Testis (tissue), 2 donors: ENCODE data around the gene GLIS1.

Experiments
- POLR2A ChIP-seq: fragments of 450-650 bp; IDR thresholded peaks from one replicate; pipeline ENCODE4 v1.6.1; 2017; ENCODE audit warnings: antibody characterized with exemption, mild to moderate bottlenecking, moderate library complexity
- TF ChIP-seq, protein P1 (sequence below), 3 experiments: fragments of 450-650 bp in 2 of 3; fragments of 200-600 bp in 1 of 3; sonication (generic) in 1 of 3; IDR thresholded peaks; one replicate each; pipeline ENCODE4 v1.5.1; 2016 to 2019; ENCODE audit warnings: antibody characterized with exemption in 3 of 3, mild to moderate bottlenecking in 2 of 3, moderate library complexity in 1 of 3

DNA sequence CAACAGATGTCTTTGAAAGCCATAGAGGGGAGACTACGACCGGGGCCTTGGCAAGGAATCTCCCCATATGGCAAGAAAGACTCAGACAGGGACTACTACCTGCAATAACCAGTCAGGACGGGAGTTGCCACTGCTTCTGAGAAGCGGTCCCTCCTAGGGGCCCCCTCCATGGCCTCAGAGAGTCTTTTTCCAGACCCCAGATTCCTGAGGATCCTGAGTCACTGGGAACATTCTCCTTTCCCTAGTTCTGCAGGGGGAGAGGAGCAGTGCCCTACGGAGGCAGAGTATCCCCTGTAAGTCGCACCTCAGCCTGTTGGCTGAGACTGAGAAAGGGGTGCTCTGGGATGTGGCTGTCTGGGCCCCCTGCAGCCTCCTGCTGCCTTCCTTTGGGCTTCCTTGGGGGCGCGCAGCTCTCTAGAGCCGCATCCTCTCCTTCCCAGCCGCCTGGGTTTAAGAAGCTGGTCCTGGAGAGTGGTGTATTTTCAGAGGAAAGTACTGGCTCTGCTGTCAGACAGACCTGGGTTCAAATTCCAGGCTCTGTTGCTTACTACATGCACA is 7.8 kb downstream of the GLIS1 start:
- TF ChIP-seq, protein P1, sequence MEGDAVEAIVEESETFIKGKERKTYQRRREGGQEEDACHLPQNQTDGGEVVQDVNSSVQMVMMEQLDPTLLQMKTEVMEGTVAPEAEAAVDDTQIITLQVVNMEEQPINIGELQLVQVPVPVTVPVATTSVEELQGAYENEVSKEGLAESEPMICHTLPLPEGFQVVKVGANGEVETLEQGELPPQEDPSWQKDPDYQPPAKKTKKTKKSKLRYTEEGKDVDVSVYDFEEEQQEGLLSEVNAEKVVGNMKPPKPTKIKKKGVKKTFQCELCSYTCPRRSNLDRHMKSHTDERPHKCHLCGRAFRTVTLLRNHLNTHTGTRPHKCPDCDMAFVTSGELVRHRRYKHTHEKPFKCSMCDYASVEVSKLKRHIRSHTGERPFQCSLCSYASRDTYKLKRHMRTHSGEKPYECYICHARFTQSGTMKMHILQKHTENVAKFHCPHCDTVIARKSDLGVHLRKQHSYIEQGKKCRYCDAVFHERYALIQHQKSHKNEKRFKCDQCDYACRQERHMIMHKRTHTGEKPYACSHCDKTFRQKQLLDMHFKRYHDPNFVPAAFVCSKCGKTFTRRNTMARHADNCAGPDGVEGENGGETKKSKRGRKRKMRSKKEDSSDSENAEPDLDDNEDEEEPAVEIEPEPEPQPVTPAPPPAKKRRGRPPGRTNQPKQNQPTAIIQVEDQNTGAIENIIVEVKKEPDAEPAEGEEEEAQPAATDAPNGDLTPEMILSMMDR (IDR thresholded peaks at IDR 0.05): no peak
- TF ChIP-seq POLR2A: no peak
